ENCODE measurements around the gene NBDY. TPM values are rescaled to one million over a fixed set of nuclear protein-coding genes. Genes with fewer than 3 reads are reported as not detected.
"Not testable (repeated sequence)": the region's sequence is repeated elsewhere in the genome, so short reads cannot be mapped to it uniquely, and the experiment has no call there.

Gene NBDY
- total and polyA plus RNA-seq, 5 experiments from 2014 or later = 30.9 to 91.9 (median 64.3) TPM

GRCh38 chrX:56757327-56757726, 28.3 kb downstream of the NBDY start:
- no peak for DNase-seq
- POLR2A ChIA-PET = no interaction called here
- ATAC-seq = no peak
- Mint-ChIP-seq H3K9me3 (no peaks in the 10 kb centered on the region), H3K4me3 (peak overlapping the region in 1 of 10 donors; percentile 30), H3K27ac (peak overlapping the region in 5 of 10 donors; percentile 18 to 70 (median 56)), H3K4me1 (peaks cover 24 to 40% (median 30%) of the 10 kb centered on the region in 4 donors), H3K27me3 (no peaks in the 10 kb centered on the region), H3K36me3 (peaks cover 0 to 18% (median 3%) of the 10 kb centered on the region in 3 donors)

GRCh38 chrX:56758456-56758855, 29.4 kb downstream of the NBDY start:
- H3K27me3 Mint-ChIP-seq = no peaks in the 10 kb centered on the region
- H3K9me3 Mint-ChIP-seq = no peaks in the 10 kb centered on the region
- no peak for ATAC-seq
- no peak for DNase-seq
- H3K36me3 Mint-ChIP-seq = peaks cover 0 to 10% (median 3%) of the 10 kb centered on the region in 3 donors
- H3K4me1 Mint-ChIP-seq = peaks cover 25 to 40% (median 31%) of the 10 kb centered on the region in 4 donors
- POLR2A ChIA-PET = no interaction called here
- peak overlapping the region in 7 of 10 donors; percentile 23 to 71 (median 40) for H3K27ac Mint-ChIP-seq
- H3K4me3 Mint-ChIP-seq = no peak overlapping the region

GRCh38 chrX:56759736-56760409, 30.8 kb downstream of the NBDY start:
- peak overlapping the region in 8 of 10 donors; percentile 5 to 96 (median 70) for H3K27ac Mint-ChIP-seq
- POLR2A ChIA-PET = no interaction called here
- no peaks in the 10 kb centered on the region for H3K27me3 Mint-ChIP-seq
- no peaks in the 10 kb centered on the region for H3K9me3 Mint-ChIP-seq
- peak in 3 of 10 donors; percentile 15 to 26 (median 20) for DNase-seq
- H3K4me3 Mint-ChIP-seq = no peak overlapping the region
- ATAC-seq = no peak
- peaks cover 0 to 6% (median 0%) of the 10 kb centered on the region in 3 donors for H3K36me3 Mint-ChIP-seq
- H3K4me1 Mint-ChIP-seq = peaks cover 20 to 42% (median 33%) of the 10 kb centered on the region in 4 donors

- H3K27ac Mint-ChIP-seq = peak overlapping the region in 9 of 10 donors; percentile 44 to 96 (median 79)
- POLR2A ChIA-PET = not testable (repeated sequence)
Observed at GRCh38 chrX:56760410-56761124, 31.5 kb downstream of the NBDY start.

GRCh38 chrX:56761167-56761566, 32.1 kb downstream of the NBDY start:
- DNase-seq (no peak), ATAC-seq (no peak)
- H3K27me3 Mint-ChIP-seq = no peaks in the 10 kb centered on the region
- H3K4me1 Mint-ChIP-seq = peaks cover 30 to 55% (median 46%) of the 10 kb centered on the region in 4 donors
- H3K9me3 Mint-ChIP-seq = no peaks in the 10 kb centered on the region
- peak overlapping the region in 2 of 10 donors; percentile 8 to 15 for H3K4me3 Mint-ChIP-seq
- H3K27ac Mint-ChIP-seq = peak overlapping the region in 8 of 10 donors; percentile 40 to 96 (median 95)
- POLR2A ChIA-PET = no interaction called here
- H3K36me3 Mint-ChIP-seq = peaks cover 0 to 10% (median 0%) of the 10 kb centered on the region in 3 donors

More at GRCh38 chrX:56760410-56761124, 31.5 kb downstream of the NBDY start:
- H3K27me3 Mint-ChIP-seq, H3K4me3 Mint-ChIP-seq, H3K9me3 Mint-ChIP-seq, DNase-seq, H3K36me3 Mint-ChIP-seq, ATAC-seq: not testable (repeated sequence)
- H3K4me1 Mint-ChIP-seq = peaks cover 27 to 49% (median 40%) of the 10 kb centered on the region in 4 donors

GRCh38 chrX:56762220-56762619, 33.2 kb downstream of the NBDY start:
- Mint-ChIP-seq H3K9me3 (no peaks in the 10 kb centered on the region), H3K4me1 (peaks cover 33 to 57% (median 49%) of the 10 kb centered on the region in 4 donors), H3K36me3 (peaks cover 0 to 12% (median 0%) of the 10 kb centered on the region in 3 donors), H3K4me3 (peak overlapping the region; percentile 43 to 93 (median 70)), H3K27me3 (no peaks in the 10 kb centered on the region), H3K27ac (peak overlapping the region; percentile 84 to 96 (median 94))
- DNase-seq (peak in 2 of 10 donors; percentile 20 to 28), ATAC-seq (peak; percentile 20 to 22)
- POLR2A ChIA-PET = no interaction called here

GRCh38 chrX:56762707-56763555, 33.9 kb downstream of the NBDY start:
- Mint-ChIP-seq H3K36me3 (peaks cover 0 to 12% (median 0%) of the 10 kb centered on the region in 3 donors), H3K4me3 (peak overlapping the region; percentile 43 to 95 (median 78)), H3K4me1 (peaks cover 33 to 52% (median 47%) of the 10 kb centered on the region in 4 donors), H3K27ac (peak overlapping the region; percentile 94 to 97 (median 96)), H3K9me3 (no peaks in the 10 kb centered on the region), H3K27me3 (no peaks in the 10 kb centered on the region)
- DNase-seq = peak in 1 of 10 donors; percentile 19
- no peak for ATAC-seq
- POLR2A ChIA-PET = no interaction called here

GRCh38 chrX:56763556-56764152, 34.6 kb downstream of the NBDY start:
- Mint-ChIP-seq H3K4me3 (peak overlapping the region in 4 of 10 donors; percentile 93 to 95 (median 94)), H3K4me1 (peaks cover 33 to 52% (median 46%) of the 10 kb centered on the region in 4 donors), H3K27me3 (no peaks in the 10 kb centered on the region), H3K9me3 (no peaks in the 10 kb centered on the region), H3K36me3 (peaks cover 0 to 12% (median 0%) of the 10 kb centered on the region in 3 donors), H3K27ac (peak overlapping the region; percentile 94 to 99 (median 96))
- POLR2A ChIA-PET = no interaction called here
- peak in 3 of 10 donors; percentile 83 to 89 (median 88) for DNase-seq
- ATAC-seq = no peak

GRCh38 chrX:56764153-56764974, 35.3 kb downstream of the NBDY start:
- DNase-seq = peak; percentile 29 to 97 (median 72)
- H3K36me3 Mint-ChIP-seq = peaks cover 0 to 12% (median 0%) of the 10 kb centered on the region in 3 donors
- H3K9me3 Mint-ChIP-seq = no peaks in the 10 kb centered on the region
- peak; percentile 72 to 75 for ATAC-seq
- H3K4me3 Mint-ChIP-seq = peak overlapping the region in 9 of 10 donors; percentile 61 to 95 (median 82)
- POLR2A ChIA-PET = interaction anchor here (0.9 kb wide), 1 partner anchor 24 kb away, joined by 3 read pairs; no protein-coding TSS in a partner anchor
- peaks cover 33 to 52% (median 46%) of the 10 kb centered on the region in 4 donors for H3K4me1 Mint-ChIP-seq
- H3K27ac Mint-ChIP-seq = peak overlapping the region; percentile 93 to 99 (median 96)
- H3K27me3 Mint-ChIP-seq = no peaks in the 10 kb centered on the region

- POLR2A ChIA-PET = interaction anchor here (0.9 kb wide), 1 partner anchor 23 kb away, joined by 3 read pairs; no protein-coding TSS in a partner anchor
- Mint-ChIP-seq H3K27ac (peak overlapping the region; percentile 93 to 99 (median 96)), H3K4me1 (peaks cover 33 to 52% (median 46%) of the 10 kb centered on the region in 4 donors), H3K36me3 (peaks cover 0 to 12% (median 0%) of the 10 kb centered on the region in 3 donors), H3K9me3 (no peaks in the 10 kb centered on the region), H3K4me3 (peak overlapping the region; percentile 61 to 95 (median 88)), H3K27me3 (no peaks in the 10 kb centered on the region)
- DNase-seq = peak in 6 of 10 donors; percentile 7 to 65 (median 50)
- peak; percentile 63 to 74 for ATAC-seq
Observed at GRCh38 chrX:56764975-56765791, 36.1 kb downstream of the NBDY start.
